Mononuclear cell (primary cell): Measurements from ENCODE around the gene LPO. TPM values are rescaled to one million over a fixed set of nuclear protein-coding genes. Genes with fewer than 3 reads are reported as not detected.

Experiments used
- H3K27me3 ChIP-seq: 2 replicates; pipeline ENCODE4 v1.6.0; 2011; ENCODE audit warnings: low read length, control low read depth; ENCODE audit not compliant: insufficient read depth
- H3K4me1 ChIP-seq: 2 replicates; pipeline ENCODE4 v1.5.1; 2011; ENCODE audit warnings: mild to moderate bottlenecking, low read length, control low read depth; ENCODE audit not compliant: insufficient read depth
- H3K4me3 ChIP-seq: 2 replicates; pipeline ENCODE4 v1.5.1; 2011; ENCODE audit warnings: mild to moderate bottlenecking, low read length, moderate library complexity
- H3K9me3 ChIP-seq: 2 replicates; pipeline ENCODE4 v1.5.1; 2011; ENCODE audit warnings: low read depth, mild to moderate bottlenecking, control low read depth, low read length
- total RNA-seq: library from RNA; depleted of rRNA; stranded (reverse); fragments of >200 nt; gene quantifications from one replicate; pipeline ENCODE4 v1.2.3, GENCODE V29; 2012

The LPO gene
- total RNA-seq, 1 donor, result not detected

- Histone ChIP-seq H3K27me3 (peaks cover 3% of the 10 kb centered on the region), H3K4me1 (peaks cover 30% of the 10 kb centered on the region), H3K4me3 (no peak overlapping the region), H3K9me3 (no peaks in the 10 kb centered on the region)
Observed at GRCh38 chr17:58294034-58294433, 55.6 kb downstream of the LPO start.

- no peak overlapping the region for H3K4me3 ChIP-seq
- peaks cover 40% of the 10 kb centered on the region for H3K4me1 ChIP-seq
- no peaks in the 10 kb centered on the region for H3K27me3 ChIP-seq
- H3K9me3 ChIP-seq, result no peaks in the 10 kb centered on the region
Observed at GRCh38 chr17:58300336-58300735, 62.0 kb downstream of the LPO start.

- H3K4me3 ChIP-seq, result no peak overlapping the region
- H3K4me1 ChIP-seq, result peaks cover 40% of the 10 kb centered on the region
- H3K27me3 ChIP-seq, result no peaks in the 10 kb centered on the region
- H3K9me3 ChIP-seq, result no peaks in the 10 kb centered on the region
Observed at GRCh38 chr17:58301504-58302150, 63.2 kb downstream of the LPO start.

GRCh38 chr17:58302171-58302918 lies 64.0 kb downstream of the LPO start:
- H3K27me3 ChIP-seq, result no peaks in the 10 kb centered on the region
- no peaks in the 10 kb centered on the region for H3K9me3 ChIP-seq
- H3K4me1 ChIP-seq, result peaks cover 40% of the 10 kb centered on the region
- no peak overlapping the region for H3K4me3 ChIP-seq

GRCh38 chr17:58302919-58303585 lies 64.7 kb downstream of the LPO start:
- no peaks in the 10 kb centered on the region for H3K9me3 ChIP-seq
- no peak overlapping the region for H3K4me3 ChIP-seq
- H3K4me1 ChIP-seq, result peaks cover 40% of the 10 kb centered on the region

GRCh38 chr17:58303971-58304749 lies 65.8 kb downstream of the LPO start:
- no peaks in the 10 kb centered on the region for H3K27me3 ChIP-seq
- peaks cover 49% of the 10 kb centered on the region for H3K4me1 ChIP-seq
- H3K4me3 ChIP-seq, result no peak overlapping the region

More at GRCh38 chr17:58302919-58303585, 64.7 kb downstream of the LPO start:
- H3K27me3 ChIP-seq, result no peaks in the 10 kb centered on the region

GRCh38 chr17:58304750-58305486 lies 66.5 kb downstream of the LPO start:
- peaks cover 55% of the 10 kb centered on the region for H3K4me1 ChIP-seq

More at GRCh38 chr17:58303971-58304749, 65.8 kb downstream of the LPO start:
- H3K9me3 ChIP-seq, result no peaks in the 10 kb centered on the region

GRCh38 chr17:58305626-58306025 lies 67.2 kb downstream of the LPO start:
- H3K4me3 ChIP-seq, result no peak overlapping the region
- no peaks in the 10 kb centered on the region for H3K9me3 ChIP-seq
- H3K4me1 ChIP-seq, result peaks cover 55% of the 10 kb centered on the region
- H3K27me3 ChIP-seq, result no peaks in the 10 kb centered on the region

More at GRCh38 chr17:58304750-58305486, 66.5 kb downstream of the LPO start:
- Histone ChIP-seq H3K27me3 (no peaks in the 10 kb centered on the region), H3K4me3 (no peak overlapping the region), H3K9me3 (no peaks in the 10 kb centered on the region)

- H3K27me3 ChIP-seq, result no peaks in the 10 kb centered on the region
- H3K4me3 ChIP-seq, result no peak overlapping the region
- no peaks in the 10 kb centered on the region for H3K9me3 ChIP-seq
- H3K4me1 ChIP-seq, result peaks cover 48% of the 10 kb centered on the region
Observed at GRCh38 chr17:58306131-58306951, 68.0 kb downstream of the LPO start.

- Histone ChIP-seq H3K27me3 (no peaks in the 10 kb centered on the region), H3K4me3 (no peak overlapping the region), H3K9me3 (no peaks in the 10 kb centered on the region), H3K4me1 (peaks cover 36% of the 10 kb centered on the region)
Observed at GRCh38 chr17:58307468-58308172, 69.2 kb downstream of the LPO start.

GRCh38 chr17:58308173-58308984 lies 70.0 kb downstream of the LPO start:
- Histone ChIP-seq H3K4me1 (peaks cover 28% of the 10 kb centered on the region), H3K9me3 (no peaks in the 10 kb centered on the region), H3K27me3 (no peaks in the 10 kb centered on the region), H3K4me3 (no peak overlapping the region)

- H3K9me3 ChIP-seq, result no peaks in the 10 kb centered on the region
- H3K27me3 ChIP-seq, result no peaks in the 10 kb centered on the region
- no peak overlapping the region for H3K4me3 ChIP-seq
- peaks cover 20% of the 10 kb centered on the region for H3K4me1 ChIP-seq
Observed at GRCh38 chr17:58308985-58309917, 70.9 kb downstream of the LPO start.
